HL-60 (cell line): ENCODE results near the gene SLC1A6.

Experiments used
- POLR2AphosphoS5 ChIP-seq: IDR thresholded peaks from 2 replicates; pipeline ENCODE4 v1.6.1; 2012; ENCODE audit warnings: low read depth
- TF ChIP-seq, protein P1 (sequence below): IDR thresholded peaks from one replicate; pipeline ENCODE4 v1.5.1; 2011; ENCODE audit warnings: low read length, control low read depth, inconsistent platforms; ENCODE audit not compliant: insufficient read depth

GRCh38 chr19:14997981-14998380, 18.3 kb upstream of the SLC1A6 start:
- TF ChIP-seq, protein P1, sequence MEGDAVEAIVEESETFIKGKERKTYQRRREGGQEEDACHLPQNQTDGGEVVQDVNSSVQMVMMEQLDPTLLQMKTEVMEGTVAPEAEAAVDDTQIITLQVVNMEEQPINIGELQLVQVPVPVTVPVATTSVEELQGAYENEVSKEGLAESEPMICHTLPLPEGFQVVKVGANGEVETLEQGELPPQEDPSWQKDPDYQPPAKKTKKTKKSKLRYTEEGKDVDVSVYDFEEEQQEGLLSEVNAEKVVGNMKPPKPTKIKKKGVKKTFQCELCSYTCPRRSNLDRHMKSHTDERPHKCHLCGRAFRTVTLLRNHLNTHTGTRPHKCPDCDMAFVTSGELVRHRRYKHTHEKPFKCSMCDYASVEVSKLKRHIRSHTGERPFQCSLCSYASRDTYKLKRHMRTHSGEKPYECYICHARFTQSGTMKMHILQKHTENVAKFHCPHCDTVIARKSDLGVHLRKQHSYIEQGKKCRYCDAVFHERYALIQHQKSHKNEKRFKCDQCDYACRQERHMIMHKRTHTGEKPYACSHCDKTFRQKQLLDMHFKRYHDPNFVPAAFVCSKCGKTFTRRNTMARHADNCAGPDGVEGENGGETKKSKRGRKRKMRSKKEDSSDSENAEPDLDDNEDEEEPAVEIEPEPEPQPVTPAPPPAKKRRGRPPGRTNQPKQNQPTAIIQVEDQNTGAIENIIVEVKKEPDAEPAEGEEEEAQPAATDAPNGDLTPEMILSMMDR = no peak
- TF ChIP-seq POLR2AphosphoS5 = no peak
